Esophagus squamous epithelium (tissue), 4 donors: ENCODE results near the gene SFMBT2.

Experiments
- CTCF ChIP-seq, 6 experiments: fragments of 450-650 bp in 4 of 6; fragments of 200-600 bp in 2 of 6; sonication (generic) in 2 of 6; IDR thresholded peaks; one replicate each; pipeline ENCODE4 v1.5.1; 2016 to 2019; ENCODE audit warnings: antibody characterized with exemption in 6 of 6, mild to moderate bottlenecking in 4 of 6, moderate library complexity in 4 of 6
- POLR2A ChIP-seq, 4 donors: fragments of 450-650 bp; IDR thresholded peaks; one replicate each; pipeline ENCODE4 v1.6.1; 2017; ENCODE audit warnings: antibody characterized with exemption in 4 of 4, mild to moderate bottlenecking in 4 of 4, moderate library complexity in 3 of 4

GRCh38 chr10:7389346-7389745 lies 21.5 kb downstream of the SFMBT2 start:
- no peak for TF ChIP-seq CTCF (IDR thresholded peaks at IDR 0.05)
- TF ChIP-seq POLR2A (IDR thresholded peaks at IDR 0.05): no peak
